GM12878 (cell line): ENCODE results near the gene PGA4. TPM values are rescaled to one million over a fixed set of nuclear protein-coding genes. Genes with fewer than 3 reads are reported as not detected.
"Not testable (repeated sequence)": the region's sequence is repeated elsewhere in the genome, so short reads cannot be mapped to it uniquely, and the experiment has no call there.

ENCODE experiments used
- ATAC-seq: fragments of 200-7000 bp; cut with Tn5 transposase; 3 replicates; pipeline ENCODE4 v1.9.1; 2020; ENCODE audit warnings: mild to moderate bottlenecking, moderate library complexity
- Bru-seq: library from RNA; stranded (reverse); fragments of 400-500 nt; gene quantifications from one replicate; lab custom pipeline; 2021; lab: Mats Ljungman, UMichigan
- BruChase-seq, 2 experiments: library from RNA; stranded (reverse); fragments of 400-500 nt; gene quantifications; one replicate each; lab custom pipeline; 2021; lab: Mats Ljungman, UMichigan
- BruUV-seq: library from RNA; stranded (reverse); fragments of 400-500 nt; replicated peaks from 2 replicates; lab custom pipeline; 2021; lab: Mats Ljungman, UMichigan
- CTCF ChIA-PET: fragments of 300-600 bp; sonication (Branson Sonifier 250); formaldehyde crosslinking; extraction: SDS; loops from one replicate; lab custom pipeline; 2021; ENCODE audit warnings: inconsistent platforms; lab: Yijun Ruan, JAX
- POLR2A ChIA-PET: fragments of 350-600 bp; formaldehyde crosslinking; extraction: SDS; loops from one replicate; lab custom pipeline; 2021; ENCODE audit warnings: inconsistent platforms; lab: Charles Lee
- RAD21 ChIA-PET: fragments of 300-600 bp; sonication (Branson Sonifier 250); formaldehyde crosslinking; loops from one replicate; lab custom pipeline; 2023; ENCODE audit warnings: antibody characterized with exemption; ENCODE audit not compliant: unreplicated experiment; lab: Charles Lee
- SMC1A ChIA-PET: fragments of 300-600 bp; sonication (Branson Sonifier 250); formaldehyde crosslinking; loops from one replicate; lab custom pipeline; 2023; ENCODE audit not compliant: unreplicated experiment, uncharacterized antibody; lab: Charles Lee
- DNase-seq: peaks from one replicate; pipeline ENCODE4 v3.0.0-alpha.2; 2011; ENCODE audit warnings: low read depth, low spot score
- FAIRE-seq: peaks from 3 replicates; lab custom pipeline; 2011; peaks lifted over from hg19 to GRCh38; lab: Jason Lieb, UNC
- H2AFZ ChIP-seq: 2 replicates; pipeline ENCODE4 v1.6.0; 2011; ENCODE audit warnings: low read depth, low read length, control low read depth; ENCODE audit not compliant: control insufficient read depth
- H3K27ac ChIP-seq: 2 replicates; pipeline ENCODE4 v1.5.1; 2011; ENCODE audit warnings: control low read depth; ENCODE audit not compliant: control insufficient read depth, insufficient read depth
- H3K27me3 ChIP-seq, 2 experiments: replicated peaks in 1 of 2; 2 replicates each; pipeline versions ENCODE4 v1.6.0 to v1.6.1; 2011; ENCODE audit warnings: low read length in 1 of 2; ENCODE audit not compliant: control insufficient read depth in 2 of 2, insufficient read depth in 2 of 2
- H3K36me3 ChIP-seq, 2 experiments: 2 replicates each; pipeline ENCODE4 v1.5.1; 2011; ENCODE audit warnings: low read length in 1 of 2; ENCODE audit not compliant: control insufficient read depth in 2 of 2, insufficient read depth in 2 of 2
- H3K4me1 ChIP-seq: 2 replicates; pipeline ENCODE4 v1.6.1; 2011; ENCODE audit warnings: mild to moderate bottlenecking, low read length, moderate library complexity, mixed read lengths; ENCODE audit not compliant: control insufficient read depth, insufficient read depth
- H3K4me2 ChIP-seq: 2 replicates; pipeline ENCODE4 v1.6.0; 2011; ENCODE audit warnings: control low read depth; ENCODE audit not compliant: control insufficient read depth, insufficient read depth
- H3K4me3 ChIP-seq: fragments of 200-600 bp; sonication (generic); 2 replicates; pipeline ENCODE4 v1.5.1; 2016
- H3K79me2 ChIP-seq: 2 replicates; pipeline ENCODE4 v1.6.0; 2011; ENCODE audit warnings: low read length; ENCODE audit not compliant: control insufficient read depth, insufficient read depth
- H3K9ac ChIP-seq: 2 replicates; pipeline ENCODE4 v1.8.0; 2011; ENCODE audit warnings: low read length, control low read depth, mixed read lengths; ENCODE audit not compliant: control insufficient read depth, insufficient read depth
- H3K9me3 ChIP-seq: replicated peaks from 3 replicates; pipeline ENCODE4 v1.5.1; 2011; ENCODE audit warnings: mild to moderate bottlenecking, low read length; ENCODE audit not compliant: control insufficient read depth, insufficient read depth
- H4K20me1 ChIP-seq: 2 replicates; pipeline ENCODE4 v1.6.0; 2011; ENCODE audit not compliant: control insufficient read depth, insufficient read depth
- BACH1 ChIP-seq: fragments of 450-650 bp; IDR thresholded peaks from 2 replicates; pipeline ENCODE4 v1.6.1; 2017; ENCODE audit warnings: mild to moderate bottlenecking, borderline replicate concordance
- DPF2 ChIP-seq: fragments of 450-650 bp; IDR thresholded peaks from 2 replicates; pipeline ENCODE4 v1.6.1; 2017; ENCODE audit warnings: mild to moderate bottlenecking
- EED ChIP-seq: sonication (generic); IDR thresholded peaks from 2 replicates; pipeline ENCODE4 v1.6.1; 2016; ENCODE audit warnings: antibody characterized with exemption, low read depth
- HSF1 ChIP-seq: fragments of 150-350 bp; IDR thresholded peaks from 2 replicates; pipeline ENCODE4 v1.6.1; 2014; ENCODE audit warnings: mild to moderate bottlenecking, low read depth, low read length
- KAT2A ChIP-seq: conservative IDR thresholded peaks from 2 replicates; pipeline ENCODE4 v1.6.1; 2011; ENCODE audit warnings: low read depth, low read length; ENCODE audit not compliant: control insufficient read depth
- NFYA ChIP-seq: IDR thresholded peaks from 2 replicates; pipeline ENCODE4 v1.6.1; 2011; ENCODE audit warnings: low read depth, mild to moderate bottlenecking, low read length, improper control_type of control experiment, borderline replicate concordance
- NR2F1 ChIP-seq: fragments of 450-650 bp; conservative IDR thresholded peaks from 2 replicates; pipeline ENCODE4 v1.6.1; 2017; ENCODE audit warnings: mild to moderate bottlenecking
- POLR2AphosphoS5 ChIP-seq: IDR thresholded peaks from 2 replicates; pipeline ENCODE4 v1.6.1; 2011; ENCODE audit warnings: mild to moderate bottlenecking, low read length, inconsistent platforms
- RB1 ChIP-seq: fragments of 450-650 bp; formaldehyde crosslinking; IDR thresholded peaks from 2 replicates; pipeline ENCODE4 v1.6.1; 2017; ENCODE audit warnings: mild to moderate bottlenecking, borderline replicate concordance
- SMARCA5 ChIP-seq: fragments of 450-650 bp; IDR thresholded peaks from 2 replicates; pipeline ENCODE4 v1.6.1; 2017; ENCODE audit warnings: mild to moderate bottlenecking
- SREBF1 ChIP-seq: IDR thresholded peaks from 2 replicates; pipeline ENCODE4 v1.6.1; 2012; ENCODE audit warnings: mild to moderate bottlenecking, low read length
- TBL1XR1 ChIP-seq: IDR thresholded peaks from 2 replicates; pipeline ENCODE4 v1.6.1; 2012; ENCODE audit warnings: low read depth, low read length, improper control_type of control experiment
- USF1 ChIP-seq: IDR thresholded peaks from 2 replicates; pipeline ENCODE4 v1.6.1; 2011; ENCODE audit warnings: borderline replicate concordance, low read depth, mild to moderate bottlenecking, moderate library complexity, mixed read lengths, low read length; ENCODE audit not compliant: insufficient read depth; ENCODE audit errors: extremely low read length
- WGBS: methylation state at CpG from one replicate; pipeline ENCODE4 v1.1.6; 2016; ENCODE audit warnings: low lambda C conversion rate; ENCODE audit not compliant: insufficient replicate concordance, insufficient coverage; ENCODE audit errors: missing lambda C conversion rate; 5-methylcytosine and 5-hydroxymethylcytosine counted together
- in situ Hi-C: fragments of 300-500 bp; cut with MboI; formaldehyde crosslinking; loops from 9 replicates; pipeline ENCODE4 v1.14.3; 2018; ENCODE audit warnings: mixed read lengths
- intact Hi-C: fragments of 100-400 bp; cut with micrococcal nuclease; formaldehyde crosslinking; loops from one replicate; pipeline ENCODE4 v1.14.2; 2022; ENCODE audit not compliant: unreplicated experiment
- long read RNA-seq, 2 experiments: library from polyadenylated mRNA; unstranded; transcript quantifications; one replicate each; pipeline ENCODE4 v2.0.0, GENCODE V29; 2019 to 2020
- polyA minus RNA-seq, 3 experiments: library from RNA; depleted of rRNA, polyadenylated mRNA; stranded (reverse); fragments of >200 nt; gene quantifications; 2 replicates each; pipeline ENCODE4 v1.2.3, GENCODE V29; 2011
- polyA plus RNA-seq, 11 experiments: library from polyadenylated mRNA; depleted of rRNA in 4 of 11; unstranded in 6 of 11; stranded (reverse) in 5 of 11; fragments of >200 nt; fragmentation: Nextera tagmentation in 4 of 11; fragmentation: Illumina TruSeq in 1 of 11; extraction: Ambion mirVana in 4 of 11; extraction: Trizol in 1 of 11; gene quantifications; 1 replicate in 1 of 11; 2 replicates in 10 of 11; pipeline versions ENCODE4 v1.2.1 to v1.2.3, GENCODE V29; 2011 to 2016; ENCODE audit warnings: inconsistent platforms in 2 of 11, missing spikeins in 2 of 11, low read depth in 1 of 11
- total RNA-seq, 4 experiments: library from RNA; depleted of rRNA in 3 of 4; stranded (reverse); fragments of >200 nt in 3 of 4; fragmentation: Illumina TruSeq in 1 of 4; extraction: Trizol in 1 of 4; gene quantifications; 2 replicates each; pipeline versions ENCODE4 v1.2.1 to v1.2.3, GENCODE V29; 2013 to 2021

PGA4 gene
- total RNA-seq (2013; cell fraction: nucleolus; rRNA removed): not detected in 2 replicates
- total RNA-seq (2014; rRNA removed) (not detected in 2 replicates), total RNA-seq (2014; rRNA removed; fragmentation: Illumina TruSeq; extraction: Trizol) (not detected in 2 replicates), total RNA-seq (2021) (not detected in 2 replicates), polyA plus RNA-seq (2011; rRNA removed) (not detected in 2 replicates), polyA plus RNA-seq (2014; fragmentation: Illumina TruSeq; extraction: Trizol) (not detected in 2 replicates), polyA plus RNA-seq (2014; fragmentation: Nextera tagmentation; extraction: Ambion mirVana) (not detected), polyA plus RNA-seq (2014; rRNA removed) (not detected in 2 replicates), polyA plus RNA-seq (2016; fragmentation: Nextera tagmentation; extraction: Ambion mirVana) (not detected), polyA minus RNA-seq (2011; rRNA and poly(A)+ RNA removed) (not detected in 2 replicates), Bru-seq, nascent RNA (not detected), BruChase-seq, experiment 1, labeled RNA remaining after a 6-hour chase (not detected), BruChase-seq, experiment 2, labeled RNA remaining after a 2-hour chase (not detected)
- polyA plus RNA-seq (2011; ENCODE audit: low read depth): not detected
- not detected in 2 replicates for polyA plus RNA-seq (2011; cell fraction: cytosol; rRNA removed)
- polyA plus RNA-seq (2011; cell fraction: nucleus; rRNA removed): not detected in 2 replicates
- polyA plus RNA-seq (2012): not detected in 2 replicates
- polyA minus RNA-seq (2011; cell fraction: cytosol; rRNA and poly(A)+ RNA removed): not detected in 2 replicates
- polyA minus RNA-seq (2011; cell fraction: nucleus; rRNA and poly(A)+ RNA removed): not detected in 2 replicates
- long read RNA-seq, experiment 1: 0 reads
- long read RNA-seq, experiment 2: 0 reads

- RAD21 ChIA-PET, DNase-seq, H3K9me3 ChIP-seq, FAIRE-seq, BruUV-seq, H3K79me2 ChIP-seq, ATAC-seq, H3K27ac ChIP-seq, H4K20me1 ChIP-seq, H3K4me3 ChIP-seq, H3K9ac ChIP-seq, CTCF ChIA-PET, H3K27me3 ChIP-seq, H3K4me1 ChIP-seq, H3K4me2 ChIP-seq, POLR2A ChIA-PET, SMC1A ChIA-PET, H2AFZ ChIP-seq, H3K36me3 ChIP-seq, intact Hi-C loops, in situ Hi-C loops: not testable (repeated sequence)
- no CpG with 5 or more reads among the region's 8 CpGs for WGBS
Measured at GRCh38 chr11:61222047-61222446, at the start of gene PGA4. Gene PGA4, plus strand, starts transcription at chr11:61222347. Its CDS starts 54 bp downstream, at chr11:61222401.

- BruUV-seq: no TSS peak
- TF ChIP-seq BACH1 (no peak), SMARCA5 (no peak), KAT2A (no peak), NR2F1 (no peak), HSF1 (no peak), DPF2 (no peak), USF1 (no peak), POLR2AphosphoS5 (no peak), SREBF1 (no peak), EED (no peak), TBL1XR1 (no peak), RB1 (no peak), NFYA (no peak)
Measured at GRCh38 chr11:61172356-61172755, 49.8 kb upstream of the PGA4 start.

More at GRCh38 chr11:61172356-61172755, 49.8 kb upstream of the PGA4 start:
- H2AFZ ChIP-seq: no peak overlapping the region
- no peaks in the 10 kb centered on the region for H3K36me3 ChIP-seq
- H3K9ac ChIP-seq: no peak overlapping the region
- no peaks in the 10 kb centered on the region for H4K20me1 ChIP-seq
- RAD21 ChIA-PET: interaction anchor here (1.1 to 2.2 kb wide), 2 partner anchors 11 to 14 kb away, joined by 6 to 8 read pairs; partner anchors contain the start of gene VPS37C
- FAIRE-seq (peak; percentile 72), DNase-seq (no peak), ATAC-seq (no peak)
- CTCF ChIA-PET: interaction anchor here (1.4 to 3.1 kb wide), 4 partner anchors 15 to 397 kb away, joined by 3 to 17 read pairs (median 6); no protein-coding TSS in a partner anchor
- H3K79me2 ChIP-seq: peaks cover under 1% of the 10 kb centered on the region; the same call in 1 of the 2 replicates
- in situ Hi-C loops (no loop called here), intact Hi-C loops (no loop called here)
- POLR2A ChIA-PET: interaction anchor here (0.9 to 1.7 kb wide), 2 partner anchors 12 to 14 kb away, joined by 3 to 6 read pairs; partner anchors contain the start of gene VPS37C
- no peak overlapping the region for H3K4me3 ChIP-seq
- H3K27me3 ChIP-seq: no peaks in the 10 kb centered on the region; a peak in 1 of 4 replicates
- WGBS: 14% methylated on average over 5 of the region's 5 CpGs
- SMC1A ChIA-PET: interaction anchor here (1.1 to 4.6 kb wide), 4 partner anchors 11 to 35 kb away, joined by 3 to 31 read pairs (median 4); partner anchors contain the start of gene VPS37C
- peaks cover 6% of the 10 kb centered on the region for H3K9me3 ChIP-seq
- H3K4me1 ChIP-seq: peaks cover 14% of the 10 kb centered on the region
- no peak overlapping the region for H3K4me2 ChIP-seq
- no peak overlapping the region for H3K27ac ChIP-seq
